HG03060 (cell line): Measurements from ENCODE around the gene TRIML1.
"Not testable (repeated sequence)": the region's sequence is repeated elsewhere in the genome, so short reads cannot be mapped to it uniquely, and the experiment has no call there.

Source experiments
- ATAC-seq: cut with Tn5 transposase; IDR thresholded peaks from one replicate; pipeline ENCODE4 v1.9.1; 2021; ENCODE audit warnings: low read depth, moderate number of reproducible peaks; ENCODE audit not compliant: unreplicated experiment

The TRIML1 gene

GRCh38 chr4:188147176-188147575, 7.9 kb downstream of the TRIML1 start:
- ATAC-seq: no peak

GRCh38 chr4:188147776-188148175, 8.5 kb downstream of the TRIML1 start:
- no peak for ATAC-seq

GRCh38 chr4:188154668-188155405, 15.6 kb downstream of the TRIML1 start:
- ATAC-seq: no peak

GRCh38 chr4:188158336-188158735, 19.1 kb downstream of the TRIML1 start:
- no peak for ATAC-seq

GRCh38 chr4:188159513-188160226, 20.4 kb downstream of the TRIML1 start:
- not testable (repeated sequence) for ATAC-seq

- ATAC-seq: no peak
Measured at GRCh38 chr4:188160406-188160805, 21.2 kb downstream of the TRIML1 start.

- ATAC-seq: no peak
Measured at GRCh38 chr4:188161167-188161566, 21.9 kb downstream of the TRIML1 start.

GRCh38 chr4:188162698-188163097, 23.5 kb downstream of the TRIML1 start:
- ATAC-seq: no peak

- no peak for ATAC-seq
Measured at GRCh38 chr4:188168726-188169373, 29.6 kb downstream of the TRIML1 start.

GRCh38 chr4:188171551-188171950, 32.3 kb downstream of the TRIML1 start:
- no peak for ATAC-seq

GRCh38 chr4:188175288-188175687, 36.0 kb downstream of the TRIML1 start:
- no peak for ATAC-seq

- no peak for ATAC-seq
Measured at GRCh38 chr4:188177997-188178675, 38.9 kb downstream of the TRIML1 start.

GRCh38 chr4:188178806-188179205, 39.6 kb downstream of the TRIML1 start:
- no peak for ATAC-seq

GRCh38 chr4:188187106-188187505, 47.9 kb downstream of the TRIML1 start:
- ATAC-seq: no peak

GRCh38 chr4:188190461-188190860, 51.2 kb downstream of the TRIML1 start:
- ATAC-seq: no peak

GRCh38 chr4:188194421-188194820, 55.2 kb downstream of the TRIML1 start:
- no peak for ATAC-seq

GRCh38 chr4:188195389-188195985, 56.2 kb downstream of the TRIML1 start:
- no peak for ATAC-seq

GRCh38 chr4:188196134-188196735, 57.0 kb downstream of the TRIML1 start:
- no peak for ATAC-seq
